ENCODE data around the gene PLEKHA8. TPM values are rescaled to one million over a fixed set of nuclear protein-coding genes. Genes with fewer than 3 reads are reported as not detected.

PLEKHA8 gene
- total and polyA plus RNA-seq, 2 experiments from 2014 or later, result 4.7 to 10.3 TPM

DNA sequence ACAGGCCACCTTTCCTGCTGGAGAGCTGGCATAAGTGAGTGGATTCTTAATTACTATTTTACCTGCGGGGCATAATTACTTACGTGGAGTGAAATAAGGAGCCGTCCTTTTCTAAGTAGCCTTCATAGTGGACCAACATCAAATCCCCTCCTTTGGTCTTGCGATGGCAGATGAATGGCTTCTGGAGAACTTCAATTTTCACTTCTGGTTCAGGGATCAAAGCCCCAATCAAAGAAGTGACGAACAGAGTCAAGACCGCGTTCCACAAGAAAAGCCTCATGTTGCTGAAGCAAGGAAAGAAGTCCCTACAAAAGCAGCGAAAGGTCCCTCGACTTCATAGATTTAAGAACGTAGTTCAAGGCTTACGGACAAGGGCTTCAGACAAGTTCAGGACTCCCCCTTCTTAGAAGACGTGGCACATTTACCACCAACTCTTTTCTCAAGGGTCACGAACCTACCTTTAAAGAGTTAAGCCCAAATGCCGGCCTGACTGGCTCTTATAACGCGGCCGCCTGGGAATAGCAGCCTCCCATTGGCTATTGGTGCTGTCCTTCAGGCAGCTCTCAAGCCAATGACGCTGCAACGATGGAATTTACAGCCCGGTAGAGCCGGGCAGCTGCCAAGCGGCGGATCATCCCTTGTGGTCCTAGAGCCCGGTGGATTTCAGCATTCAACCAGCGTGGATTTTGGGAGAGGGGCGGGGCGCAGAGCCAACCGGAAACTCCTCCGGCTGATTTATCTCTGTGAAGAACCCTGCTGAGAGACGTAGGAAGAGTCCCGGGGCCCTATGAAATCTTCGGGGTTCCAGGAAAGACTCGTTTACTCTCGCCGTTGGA lies 1.8 kb upstream of the PLEKHA8 start, which contains the start of gene FKBP14:
TSS of gene FKBP14 (minus strand) at position 474 of the 836 bp plus-strand sequence. CDS start at position 280, 194 bp downstream.
- H3K9me2 ChIP-seq (ENCODE audit: insufficient read depth), result no peaks in the 10 kb centered on the region
- H4K20me1 ChIP-seq (ENCODE audit: insufficient read depth), result no peaks in the 10 kb centered on the region
- H3K36me3 ChIP-seq (ENCODE audit: low read depth), result no peaks in the 10 kb centered on the region
- peak within 1 kb of the TSS; percentile 91 for H3K9ac ChIP-seq
- H3F3A ChIP-seq (ENCODE audit: insufficient read depth), result peaks cover 17% of the 10 kb centered on the region
- peak; percentile 99 for DNase-seq
- in situ Hi-C loops (cut with MboI), result no loop called here
- peak within 1 kb of the TSS; percentile 74 for H3K27ac ChIP-seq
- peak within 1 kb of the TSS; percentile 98 for H2AFZ ChIP-seq
- H3K4me2 ChIP-seq (ENCODE audit: unreplicated experiment), result peak within 1 kb of the TSS; percentile 97
- peaks cover 25% of the 10 kb centered on the region for H3K4me1 ChIP-seq (ENCODE audit: insufficient read depth)
- H3K4me3 ChIP-seq, result peak within 1 kb of the TSS; percentile 99
- H3K79me2 ChIP-seq (ENCODE audit: insufficient read depth), result peaks cover 78% of the 10 kb centered on the region
- no peaks in the 10 kb centered on the region for H3K9me3 ChIP-seq (ENCODE audit: low read depth)
- H3K27me3 ChIP-seq (replicated peaks; ENCODE audit: insufficient read depth), result no peaks in the 10 kb centered on the region
- 0 to 1% methylated on average over 35 of the region's 35 CpGs for WGBS, 2 experiments (ENCODE audit: low coverage in 1 of 2, low lambda C conversion rate in 2 of 2, missing lambda C conversion rate in 2 of 2)
- no peak for TF ChIP-seq EZH2 (IDR thresholded peaks at IDR 0.05; ENCODE audit: insufficient read depth, poor library complexity, severe bottlenecking)
- no peak for TF ChIP-seq EZH2phosphoT487 (IDR thresholded peaks at IDR 0.05; ENCODE audit: insufficient read depth, low read depth)

DNA sequence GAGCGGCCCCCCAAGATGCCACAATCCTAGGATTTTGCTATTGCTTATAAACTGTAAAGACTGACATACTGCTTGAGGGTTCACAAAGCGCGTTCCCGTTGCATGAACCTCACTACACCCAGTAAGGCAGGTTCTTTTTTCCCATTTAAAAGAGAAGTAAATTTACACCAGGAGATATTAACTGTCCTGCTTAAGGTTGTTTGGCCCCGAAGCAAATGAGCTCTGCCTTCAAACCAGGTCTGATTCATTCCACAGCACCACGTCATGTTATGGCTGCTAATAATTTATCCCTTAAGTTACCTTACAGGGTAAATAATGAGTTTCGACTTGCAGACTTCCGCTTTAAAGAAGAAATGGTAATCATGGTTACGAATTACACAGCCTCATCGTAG lies 1.2 kb upstream of the PLEKHA8 start:
- peaks cover 78% of the 10 kb centered on the region for H3K79me2 ChIP-seq (ENCODE audit: insufficient read depth)
- H2AFZ ChIP-seq, result peak overlapping the region; percentile 98
- no peaks in the 10 kb centered on the region for H3K9me2 ChIP-seq (ENCODE audit: insufficient read depth)
- no peaks in the 10 kb centered on the region for H3K9me3 ChIP-seq (ENCODE audit: low read depth)
- peak; percentile 75 for DNase-seq
- peak overlapping the region; percentile 91 for H3K9ac ChIP-seq
- in situ Hi-C loops (cut with MboI), result no loop called here
- no peaks in the 10 kb centered on the region for H3K36me3 ChIP-seq (ENCODE audit: low read depth)
- H3K27ac ChIP-seq, result peak overlapping the region; percentile 54
- peaks cover 26% of the 10 kb centered on the region for H3K4me1 ChIP-seq (ENCODE audit: insufficient read depth)
- WGBS, 2 experiments (ENCODE audit: low coverage in 1 of 2, low lambda C conversion rate in 2 of 2, missing lambda C conversion rate in 2 of 2), result 1 to 2% methylated on average over 10 of the region's 10 CpGs
- TF ChIP-seq EZH2phosphoT487 (IDR thresholded peaks at IDR 0.05; ENCODE audit: insufficient read depth, low read depth) (no peak), EZH2 (IDR thresholded peaks at IDR 0.05; ENCODE audit: insufficient read depth, poor library complexity, severe bottlenecking) (no peak)
- no peaks in the 10 kb centered on the region for H4K20me1 ChIP-seq (ENCODE audit: insufficient read depth)
- peak overlapping the region; percentile 99 for H3K4me3 ChIP-seq
- no peaks in the 10 kb centered on the region for H3K27me3 ChIP-seq (replicated peaks; ENCODE audit: insufficient read depth)
- peak overlapping the region; percentile 84 for H3K4me2 ChIP-seq (ENCODE audit: unreplicated experiment)
- H3F3A ChIP-seq (ENCODE audit: insufficient read depth), result peaks cover 21% of the 10 kb centered on the region

DNA sequence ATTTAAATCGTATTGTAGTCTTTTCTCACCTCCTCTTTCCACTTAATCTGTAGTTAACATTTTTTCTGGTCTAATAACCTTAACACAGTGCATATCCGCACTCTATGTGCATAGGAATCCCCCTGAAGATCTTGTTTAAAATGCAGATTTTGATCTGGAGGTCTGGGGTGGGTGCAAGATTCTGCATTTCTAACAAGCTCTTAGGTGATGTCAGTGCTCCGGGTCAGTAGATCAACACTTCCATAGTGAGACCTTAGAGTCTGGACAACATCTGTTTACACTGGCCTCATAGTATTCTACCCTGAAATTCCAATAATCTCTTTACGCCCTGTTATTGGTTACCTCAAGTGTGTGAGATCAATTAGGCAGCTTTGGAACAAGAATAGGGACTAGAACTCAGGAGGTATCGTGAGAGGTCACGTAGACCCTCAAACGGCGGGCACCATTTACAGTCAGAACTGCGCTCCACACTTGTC lies 434 bp upstream of the PLEKHA8 start:
- peak overlapping the region; percentile 84 for H3K4me2 ChIP-seq (ENCODE audit: unreplicated experiment)
- H3K27ac ChIP-seq, result peak overlapping the region; percentile 54; the same call in 1 of the 2 replicates
- H3K4me1 ChIP-seq (ENCODE audit: insufficient read depth), result peaks cover 33% of the 10 kb centered on the region
- H3K79me2 ChIP-seq (ENCODE audit: insufficient read depth), result peaks cover 77% of the 10 kb centered on the region
- DNase-seq, result no peak
- H4K20me1 ChIP-seq (ENCODE audit: insufficient read depth), result no peaks in the 10 kb centered on the region
- H3K4me3 ChIP-seq, result peak overlapping the region; percentile 99
- no peaks in the 10 kb centered on the region for H3K9me2 ChIP-seq (ENCODE audit: insufficient read depth)
- WGBS, 2 experiments (ENCODE audit: low coverage in 1 of 2, low lambda C conversion rate in 2 of 2, missing lambda C conversion rate in 2 of 2), result 6 to 7% methylated on average over 9 of the region's 9 CpGs
- H3K9me3 ChIP-seq (ENCODE audit: low read depth), result no peaks in the 10 kb centered on the region
- peak overlapping the region; percentile 98 for H2AFZ ChIP-seq
- peak overlapping the region; percentile 91 for H3K9ac ChIP-seq
- H3K27me3 ChIP-seq (replicated peaks; ENCODE audit: insufficient read depth), result no peaks in the 10 kb centered on the region
- no peaks in the 10 kb centered on the region for H3K36me3 ChIP-seq (ENCODE audit: low read depth)
- in situ Hi-C loops (cut with MboI), result no loop called here
- H3F3A ChIP-seq (ENCODE audit: insufficient read depth), result peaks cover 28% of the 10 kb centered on the region
- TF ChIP-seq EZH2phosphoT487 (IDR thresholded peaks at IDR 0.05; ENCODE audit: insufficient read depth, low read depth), result no peak
- TF ChIP-seq EZH2 (IDR thresholded peaks at IDR 0.05; ENCODE audit: insufficient read depth, poor library complexity, severe bottlenecking), result no peak

DNA sequence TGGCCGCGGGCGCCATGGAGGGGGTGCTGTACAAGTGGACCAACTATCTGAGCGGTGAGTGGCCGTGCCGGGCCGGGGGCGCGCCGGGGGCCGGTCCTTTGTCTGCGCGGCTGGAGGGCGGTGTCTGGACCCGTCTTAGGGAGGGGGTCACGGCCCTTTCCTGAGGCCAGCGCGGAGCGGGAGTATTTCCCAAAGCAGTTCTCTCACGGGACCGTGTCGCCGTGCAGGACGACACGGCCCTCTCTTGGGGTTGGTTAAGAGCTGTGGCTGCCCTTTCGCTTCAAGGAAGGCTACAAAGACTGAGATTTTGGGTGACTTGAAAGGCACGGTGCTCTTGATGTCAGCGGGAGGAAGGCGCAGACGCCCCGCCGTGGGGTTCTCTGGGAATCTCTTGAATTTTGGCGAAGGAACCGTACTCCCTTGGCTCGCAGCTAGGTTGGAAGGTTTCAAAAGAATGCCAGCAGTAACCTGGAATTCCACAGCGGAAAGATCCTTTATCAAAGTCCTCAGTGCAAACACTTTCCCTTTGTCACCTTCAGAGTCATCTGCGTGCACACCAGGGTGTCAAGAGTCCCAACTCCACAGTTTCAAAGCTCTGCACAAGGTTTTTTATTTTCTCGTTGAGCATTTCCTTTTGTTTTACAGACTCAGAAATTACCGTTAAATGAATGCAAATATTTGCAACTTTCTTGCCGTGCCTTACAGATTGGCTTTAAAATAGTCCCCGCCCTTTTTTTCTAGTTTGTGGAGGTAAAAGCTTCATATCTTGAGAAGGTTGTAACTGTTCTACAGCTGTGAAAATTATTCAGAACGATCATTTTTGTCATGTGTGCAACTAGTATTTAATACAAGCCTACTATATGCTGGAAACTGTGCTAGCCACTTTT lies 780 bp downstream of the PLEKHA8 start:
- H3K36me3 ChIP-seq (ENCODE audit: low read depth), result no peaks in the 10 kb centered on the region
- H3K79me2 ChIP-seq (ENCODE audit: insufficient read depth), result peaks cover 71% of the 10 kb centered on the region
- peak overlapping the region; percentile 99 for H3K4me3 ChIP-seq
- no peaks in the 10 kb centered on the region for H3K27me3 ChIP-seq (replicated peaks; ENCODE audit: insufficient read depth)
- in situ Hi-C loops (cut with MboI), result no loop called here
- H3K9me3 ChIP-seq (ENCODE audit: low read depth), result no peaks in the 10 kb centered on the region
- WGBS, 2 experiments (ENCODE audit: low coverage in 1 of 2, low lambda C conversion rate in 2 of 2, missing lambda C conversion rate in 2 of 2), result 1% methylated on average over 25 to 40 of the region's 42 CpGs
- peak overlapping the region; percentile 84 for H3K4me2 ChIP-seq (ENCODE audit: unreplicated experiment)
- peak overlapping the region; percentile 98 for H2AFZ ChIP-seq
- peak overlapping the region; percentile 91 for H3K9ac ChIP-seq
- TF ChIP-seq EZH2phosphoT487 (IDR thresholded peaks at IDR 0.05; ENCODE audit: insufficient read depth, low read depth), result no peak
- peak overlapping the region; percentile 54 for H3K27ac ChIP-seq
- H3K4me1 ChIP-seq (ENCODE audit: insufficient read depth), result peaks cover 39% of the 10 kb centered on the region
- no peaks in the 10 kb centered on the region for H4K20me1 ChIP-seq (ENCODE audit: insufficient read depth)
- peak; percentile 68 for DNase-seq
- peaks cover 38% of the 10 kb centered on the region for H3F3A ChIP-seq (ENCODE audit: insufficient read depth)
- H3K9me2 ChIP-seq (ENCODE audit: insufficient read depth), result no peaks in the 10 kb centered on the region
